Endodermal cell (in vitro differentiated cells): ENCODE results near the gene HES6. TPM values are rescaled to one million over a fixed set of nuclear protein-coding genes. Genes with fewer than 3 reads are reported as not detected.

Experiments used
- DNase-seq: peaks from one replicate; pipeline ENCODE4 v3.0.0-alpha.2; 2017
- H3K27ac ChIP-seq: 2 replicates; pipeline ENCODE4 v1.5.1; 2013; ENCODE audit warnings: mild to moderate bottlenecking, low read depth, low read length, moderate library complexity
- H3K27me3 ChIP-seq: 2 replicates; pipeline ENCODE4 v1.6.1; 2013; ENCODE audit warnings: mild to moderate bottlenecking, low read length, moderate library complexity; ENCODE audit not compliant: insufficient read depth, control insufficient read depth, poor library complexity, severe bottlenecking
- H3K36me3 ChIP-seq: 2 replicates; pipeline ENCODE4 v1.7.0; 2013; ENCODE audit warnings: mild to moderate bottlenecking, low read length, moderate library complexity; ENCODE audit not compliant: control insufficient read depth, insufficient read depth
- H3K4me1 ChIP-seq: one replicate; pipeline ENCODE4 v1.7.0; 2013; ENCODE audit warnings: low read length; ENCODE audit not compliant: control insufficient read depth, insufficient read depth
- H3K4me3 ChIP-seq: 2 replicates; pipeline ENCODE4 v1.5.1; 2013; ENCODE audit warnings: mild to moderate bottlenecking, low read length, moderate library complexity
- H3K9ac ChIP-seq: 2 replicates; pipeline ENCODE4 v1.6.1; 2013; ENCODE audit warnings: mild to moderate bottlenecking, low read length, moderate library complexity; ENCODE audit not compliant: poor library complexity, severe bottlenecking; ENCODE audit errors: extremely low read depth
- H3K9me3 ChIP-seq: 2 replicates; pipeline ENCODE4 v1.6.1; 2013; ENCODE audit warnings: mild to moderate bottlenecking, low read length, moderate library complexity; ENCODE audit not compliant: control insufficient read depth
- H3K27ac Mint-ChIP-seq: 2 replicates; pipeline ENCODE4 v1.8.0; 2020; ENCODE audit warnings: mixed read lengths
- H3K27me3 Mint-ChIP-seq: 2 replicates; pipeline ENCODE4 v1.8.0; 2021; ENCODE audit warnings: mild to moderate bottlenecking, mixed read lengths; ENCODE audit not compliant: insufficient read depth
- H3K36me3 Mint-ChIP-seq: 2 replicates; pipeline ENCODE4 v1.8.0; 2020; ENCODE audit warnings: low read depth, mixed read lengths
- H3K4me1 Mint-ChIP-seq: 2 replicates; pipeline ENCODE4 v1.8.0; 2020; ENCODE audit warnings: mixed read lengths
- H3K4me3 Mint-ChIP-seq: 2 replicates; pipeline ENCODE4 v1.8.0; 2020; ENCODE audit warnings: mild to moderate bottlenecking, moderate library complexity, mixed read lengths
- H3K9me3 Mint-ChIP-seq: 2 replicates; pipeline ENCODE4 v1.8.0; 2020; ENCODE audit warnings: mild to moderate bottlenecking, mixed read lengths
- WGBS, 2 experiments: methylation state at CpG; one replicate each; pipeline versions ENCODE4 v1.1.5 to v1.1.7; 2013; ENCODE audit warnings: missing lambda C conversion rate in 2 of 2, mixed read lengths in 1 of 2; ENCODE audit not compliant: insufficient coverage in 1 of 2, insufficient read length in 1 of 2; 5-methylcytosine and 5-hydroxymethylcytosine counted together
- total RNA-seq, 2 donors: library from RNA; stranded (reverse); fragmentation: NEBNext Ultra II Directional in 1 of 2; extraction: Animal tissue kit (Norgen Biotek cat#: 25700) in 1 of 2; gene quantifications; 2 replicates in 1 of 2; 3 replicates in 1 of 2; pipeline ENCODE4 v1.2.1, GENCODE V29; 2021
- TF ChIP-seq, protein P1 (sequence below): fragments of 200-600 bp; sonication (generic); conservative IDR thresholded peaks from 2 replicates; pipeline ENCODE4 v1.5.0; 2021; ENCODE audit warnings: antibody characterized with exemption, mild to moderate bottlenecking

Gene HES6
- total RNA-seq, 2 donors from 2014 or later: 17.8 to 26.3 TPM

DNA sequence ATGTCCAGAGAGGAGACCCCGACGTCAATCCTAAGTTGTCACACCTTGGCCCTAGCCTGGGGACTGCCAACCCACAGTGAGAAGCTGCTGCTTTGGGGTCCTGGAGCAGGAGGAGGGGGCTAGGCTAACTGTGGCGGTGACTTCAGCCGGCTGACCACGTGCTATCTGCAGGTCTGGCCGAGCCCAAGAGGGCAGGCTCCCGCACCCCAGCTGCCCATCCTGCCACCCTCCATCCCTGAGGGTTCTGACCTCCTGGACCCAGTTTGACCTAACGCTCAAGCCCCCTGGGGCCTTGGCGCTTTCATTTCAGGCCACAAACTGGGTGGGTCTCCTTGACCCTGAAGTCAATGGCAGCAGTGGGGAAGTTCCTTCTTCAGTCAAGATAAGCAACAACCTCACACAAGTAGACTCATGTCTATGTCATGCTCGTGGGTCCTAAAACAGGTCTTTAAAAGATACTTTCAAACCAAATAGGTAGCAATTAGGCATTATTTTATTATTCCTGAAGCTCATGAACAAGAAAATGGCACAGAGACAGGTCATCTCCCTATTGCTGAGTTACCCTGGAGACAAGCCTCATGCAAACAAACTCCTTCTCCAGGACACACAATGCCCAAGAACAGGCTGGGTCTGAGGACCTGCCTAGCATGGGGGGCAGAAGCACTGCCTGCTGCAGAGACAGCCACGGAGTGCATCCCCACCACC, 2.3 kb downstream of the HES6 start:
- Mint-ChIP-seq H3K4me1 (no peaks in the 10 kb centered on the region), H3K36me3 (no peaks in the 10 kb centered on the region), H3K27ac (no peak overlapping the region), H3K4me3 (peak overlapping the region; percentile 36), H3K27me3 (peaks cover 74% of the 10 kb centered on the region), H3K9me3 (no peaks in the 10 kb centered on the region)
- Histone ChIP-seq H3K4me1 (no peaks in the 10 kb centered on the region), H3K36me3 (no peaks in the 10 kb centered on the region), H3K9me3 (no peaks in the 10 kb centered on the region), H3K4me3 (no peak overlapping the region), H3K9ac (no peak overlapping the region), H3K27ac (no peak overlapping the region), H3K27me3 (peaks cover 42% of the 10 kb centered on the region)
- WGBS, 2 experiments: 79 to 93% methylated on average over 2 to 11 of the region's 11 CpGs
- TF ChIP-seq, protein P1, sequence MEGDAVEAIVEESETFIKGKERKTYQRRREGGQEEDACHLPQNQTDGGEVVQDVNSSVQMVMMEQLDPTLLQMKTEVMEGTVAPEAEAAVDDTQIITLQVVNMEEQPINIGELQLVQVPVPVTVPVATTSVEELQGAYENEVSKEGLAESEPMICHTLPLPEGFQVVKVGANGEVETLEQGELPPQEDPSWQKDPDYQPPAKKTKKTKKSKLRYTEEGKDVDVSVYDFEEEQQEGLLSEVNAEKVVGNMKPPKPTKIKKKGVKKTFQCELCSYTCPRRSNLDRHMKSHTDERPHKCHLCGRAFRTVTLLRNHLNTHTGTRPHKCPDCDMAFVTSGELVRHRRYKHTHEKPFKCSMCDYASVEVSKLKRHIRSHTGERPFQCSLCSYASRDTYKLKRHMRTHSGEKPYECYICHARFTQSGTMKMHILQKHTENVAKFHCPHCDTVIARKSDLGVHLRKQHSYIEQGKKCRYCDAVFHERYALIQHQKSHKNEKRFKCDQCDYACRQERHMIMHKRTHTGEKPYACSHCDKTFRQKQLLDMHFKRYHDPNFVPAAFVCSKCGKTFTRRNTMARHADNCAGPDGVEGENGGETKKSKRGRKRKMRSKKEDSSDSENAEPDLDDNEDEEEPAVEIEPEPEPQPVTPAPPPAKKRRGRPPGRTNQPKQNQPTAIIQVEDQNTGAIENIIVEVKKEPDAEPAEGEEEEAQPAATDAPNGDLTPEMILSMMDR: no peak
- DNase-seq: no peak

DNA sequence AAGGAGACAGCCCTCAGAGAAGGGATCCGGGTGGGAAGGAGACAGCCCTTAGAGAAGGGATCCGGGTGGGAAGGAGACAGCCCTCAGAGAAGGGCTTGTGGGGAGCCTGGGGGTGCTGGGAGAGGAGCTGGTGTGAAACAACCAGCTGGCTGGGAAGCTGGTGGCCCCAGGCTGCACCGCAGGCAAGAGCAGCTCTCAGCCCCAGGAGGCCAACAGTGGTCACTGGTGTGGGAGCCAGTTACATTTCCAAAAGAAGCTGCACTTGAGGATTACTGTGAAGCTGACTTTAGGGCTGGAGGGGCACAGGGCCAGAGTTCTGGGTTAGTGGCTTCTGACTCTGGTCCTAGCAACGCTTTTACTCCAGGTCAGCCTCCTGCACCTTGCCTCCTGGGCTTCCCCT, 3.3 kb downstream of the HES6 start:
- no peaks in the 10 kb centered on the region for H3K36me3 ChIP-seq
- H3K4me3 ChIP-seq: no peak overlapping the region
- no peak for DNase-seq
- Mint-ChIP-seq H3K9me3 (no peaks in the 10 kb centered on the region), H3K27ac (no peak overlapping the region), H3K4me1 (no peaks in the 10 kb centered on the region), H3K36me3 (no peaks in the 10 kb centered on the region), H3K4me3 (no peak overlapping the region), H3K27me3 (peaks cover 75% of the 10 kb centered on the region)
- no peaks in the 10 kb centered on the region for H3K4me1 ChIP-seq
- no peak overlapping the region for H3K27ac ChIP-seq
- no peak overlapping the region for H3K9ac ChIP-seq
- TF ChIP-seq, protein P1: no peak
- H3K9me3 ChIP-seq: no peaks in the 10 kb centered on the region
- 89 to 100% methylated on average over 1 to 4 of the region's 4 CpGs for WGBS, 2 experiments
- peaks cover 42% of the 10 kb centered on the region for H3K27me3 ChIP-seq

DNA sequence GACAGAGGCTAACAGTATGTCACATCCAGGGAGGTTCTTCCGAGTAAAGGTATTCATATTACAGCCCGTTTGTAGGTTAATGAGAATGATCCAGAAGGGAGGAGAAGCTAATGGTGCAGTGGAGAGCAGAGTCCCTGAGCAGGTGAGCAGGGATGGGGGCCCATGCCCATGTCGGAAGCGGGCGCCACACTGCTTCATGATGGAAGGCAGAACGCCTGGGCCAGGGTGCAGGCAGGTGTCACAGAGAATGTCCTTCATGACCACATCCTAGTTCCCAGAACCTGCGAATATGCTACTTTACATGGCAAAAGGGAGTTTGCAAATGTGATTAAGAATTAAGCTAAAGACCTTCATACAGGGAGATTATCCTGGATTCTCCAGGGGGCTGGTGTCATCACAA, 4.0 kb downstream of the HES6 start:
- Histone ChIP-seq H3K27ac (no peak overlapping the region), H3K27me3 (peaks cover 44% of the 10 kb centered on the region), H3K9ac (no peak overlapping the region), H3K36me3 (no peaks in the 10 kb centered on the region), H3K4me1 (no peaks in the 10 kb centered on the region), H3K9me3 (no peaks in the 10 kb centered on the region), H3K4me3 (no peak overlapping the region)
- no peaks in the 10 kb centered on the region for H3K4me1 Mint-ChIP-seq
- no peaks in the 10 kb centered on the region for H3K9me3 Mint-ChIP-seq
- H3K27me3 Mint-ChIP-seq: peaks cover 78% of the 10 kb centered on the region
- H3K4me3 Mint-ChIP-seq: no peak overlapping the region
- TF ChIP-seq, protein P1: no peak
- H3K36me3 Mint-ChIP-seq: no peaks in the 10 kb centered on the region
- no peak overlapping the region for H3K27ac Mint-ChIP-seq
- WGBS, 2 experiments: 80 to 94% methylated on average over 5 to 7 of the region's 7 CpGs
- no peak for DNase-seq
